Measurements from ENCODE around the gene SNX17.

- no peak for TF ChIP-seq TARDBP (IDR thresholded peaks at IDR 0.05)
- no peak for TF ChIP-seq FOXM1 (IDR thresholded peaks at IDR 0.05; ENCODE audit: borderline replicate concordance)
- no peak for TF ChIP-seq SP1 (IDR thresholded peaks at IDR 0.05)
- TF ChIP-seq FOXA1 (IDR thresholded peaks at IDR 0.05), result no peak
- no peak for TF ChIP-seq BHLHE40 (IDR thresholded peaks at IDR 0.05; ENCODE audit: borderline replicate concordance)
- TF ChIP-seq ELF4 (IDR thresholded peaks at IDR 0.05), result no peak
- TF ChIP-seq PKNOX1 (IDR thresholded peaks at IDR 0.05), result no peak
Measured at GRCh38 chr2:27378096-27378808, 7.8 kb downstream of the SNX17 start.
